ENCODE results near the gene SRR.

Gene SRR

GRCh38 chr17:2317796-2318195, 14.0 kb downstream of the SRR start:
- H3K27me3 ChIP-seq (ENCODE audit: control insufficient read depth, insufficient read depth, low read length), result no peaks in the 10 kb centered on the region
- no peaks in the 10 kb centered on the region for H3K4me1 ChIP-seq
- no peak overlapping the region for H3K4me2 ChIP-seq (ENCODE audit: low read length)
- TF ChIP-seq, protein P1, sequence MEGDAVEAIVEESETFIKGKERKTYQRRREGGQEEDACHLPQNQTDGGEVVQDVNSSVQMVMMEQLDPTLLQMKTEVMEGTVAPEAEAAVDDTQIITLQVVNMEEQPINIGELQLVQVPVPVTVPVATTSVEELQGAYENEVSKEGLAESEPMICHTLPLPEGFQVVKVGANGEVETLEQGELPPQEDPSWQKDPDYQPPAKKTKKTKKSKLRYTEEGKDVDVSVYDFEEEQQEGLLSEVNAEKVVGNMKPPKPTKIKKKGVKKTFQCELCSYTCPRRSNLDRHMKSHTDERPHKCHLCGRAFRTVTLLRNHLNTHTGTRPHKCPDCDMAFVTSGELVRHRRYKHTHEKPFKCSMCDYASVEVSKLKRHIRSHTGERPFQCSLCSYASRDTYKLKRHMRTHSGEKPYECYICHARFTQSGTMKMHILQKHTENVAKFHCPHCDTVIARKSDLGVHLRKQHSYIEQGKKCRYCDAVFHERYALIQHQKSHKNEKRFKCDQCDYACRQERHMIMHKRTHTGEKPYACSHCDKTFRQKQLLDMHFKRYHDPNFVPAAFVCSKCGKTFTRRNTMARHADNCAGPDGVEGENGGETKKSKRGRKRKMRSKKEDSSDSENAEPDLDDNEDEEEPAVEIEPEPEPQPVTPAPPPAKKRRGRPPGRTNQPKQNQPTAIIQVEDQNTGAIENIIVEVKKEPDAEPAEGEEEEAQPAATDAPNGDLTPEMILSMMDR (IDR thresholded peaks at IDR 0.05), result no peak
- no peak overlapping the region for H3K9ac ChIP-seq
- no peaks in the 10 kb centered on the region for H3K79me2 ChIP-seq
- no peaks in the 10 kb centered on the region for H3K36me3 ChIP-seq (ENCODE audit: control insufficient read depth, insufficient read depth, low read length)
- H2AFZ ChIP-seq, result no peak overlapping the region
- no peak overlapping the region for H3K27ac ChIP-seq
- no peaks in the 10 kb centered on the region for H3K9me3 ChIP-seq (ENCODE audit: control insufficient read depth, low read length)
- H3K4me3 ChIP-seq (ENCODE audit: low read depth, low read length), result no peak overlapping the region

- TF ChIP-seq, protein P1 (IDR thresholded peaks at IDR 0.05), result no peak
- H3K4me3 ChIP-seq (ENCODE audit: low read depth, low read length), result no peak overlapping the region
- H3K27me3 ChIP-seq (ENCODE audit: control insufficient read depth, insufficient read depth, low read length), result no peaks in the 10 kb centered on the region
- H3K36me3 ChIP-seq (ENCODE audit: control insufficient read depth, insufficient read depth, low read length), result no peaks in the 10 kb centered on the region
- no peak overlapping the region for H3K9ac ChIP-seq
- H3K4me2 ChIP-seq (ENCODE audit: low read length), result no peak overlapping the region
- no peak overlapping the region for H3K27ac ChIP-seq
- no peaks in the 10 kb centered on the region for H3K79me2 ChIP-seq
- H2AFZ ChIP-seq, result no peak overlapping the region
- no peaks in the 10 kb centered on the region for H3K9me3 ChIP-seq (ENCODE audit: control insufficient read depth, low read length)
- H3K4me1 ChIP-seq, result no peaks in the 10 kb centered on the region
These were observed 15.3 kb downstream of the SRR start for GRCh38 chr17:2319051-2319450.

DNA sequence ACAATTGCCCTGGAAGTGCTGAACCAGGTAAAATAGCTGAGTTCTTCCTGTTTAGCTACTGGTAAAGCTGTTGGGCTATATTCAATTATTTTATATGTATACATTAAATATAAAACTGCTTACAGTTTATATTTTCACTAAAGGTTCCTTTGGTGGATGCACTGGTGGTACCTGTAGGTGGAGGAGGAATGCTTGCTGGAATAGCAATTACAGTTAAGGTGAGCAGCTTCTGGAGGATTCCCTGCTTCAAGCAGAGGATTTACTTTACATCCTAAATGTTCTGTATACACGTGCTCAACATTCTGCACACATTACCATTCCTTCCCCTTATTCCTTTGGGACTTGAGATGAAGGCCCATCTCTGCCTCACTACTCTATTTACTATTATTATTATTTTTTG, 17.6 kb downstream of the SRR start:
- no peak overlapping the region for H3K27ac ChIP-seq
- no peaks in the 10 kb centered on the region for H3K27me3 ChIP-seq (ENCODE audit: control insufficient read depth, insufficient read depth, low read length)
- H3K4me1 ChIP-seq, result no peaks in the 10 kb centered on the region
- H3K9ac ChIP-seq, result no peak overlapping the region
- H3K4me3 ChIP-seq (ENCODE audit: low read depth, low read length), result no peak overlapping the region
- no peak overlapping the region for H2AFZ ChIP-seq
- TF ChIP-seq, protein P1 (IDR thresholded peaks at IDR 0.05), result no peak
- no peaks in the 10 kb centered on the region for H3K79me2 ChIP-seq
- H3K36me3 ChIP-seq (ENCODE audit: control insufficient read depth, insufficient read depth, low read length), result no peaks in the 10 kb centered on the region
- no peaks in the 10 kb centered on the region for H3K9me3 ChIP-seq (ENCODE audit: control insufficient read depth, low read length)
- H3K4me2 ChIP-seq (ENCODE audit: low read length), result no peak overlapping the region

DNA sequence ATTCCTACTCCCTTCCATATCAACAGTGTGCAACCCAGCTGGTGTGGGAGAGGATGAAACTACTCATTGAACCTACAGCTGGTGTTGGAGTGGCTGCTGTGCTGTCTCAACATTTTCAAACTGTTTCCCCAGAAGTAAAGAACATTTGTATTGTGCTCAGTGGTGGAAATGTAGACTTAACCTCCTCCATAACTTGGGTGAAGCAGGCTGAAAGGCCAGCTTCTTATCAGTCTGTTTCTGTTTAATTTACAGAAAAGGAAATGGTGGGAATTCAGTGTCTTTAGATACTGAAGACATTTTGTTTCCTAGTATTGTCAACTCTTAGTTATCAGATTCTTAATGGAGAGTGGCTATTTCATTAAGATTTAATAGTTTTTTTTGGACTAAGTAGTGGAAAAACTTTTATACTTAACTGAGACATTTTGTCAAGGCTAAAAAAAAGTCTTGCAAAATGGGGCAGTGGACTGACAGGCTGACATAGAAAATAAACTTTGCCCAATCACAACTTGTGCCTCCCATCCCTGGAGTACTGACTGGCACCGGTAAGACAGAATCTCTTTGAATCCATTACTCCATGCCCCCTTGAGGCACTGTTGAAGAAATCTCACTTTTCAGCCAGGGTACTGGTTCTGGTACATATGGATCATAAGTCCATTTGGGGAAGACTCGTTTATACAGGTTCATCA, 20.0 kb downstream of the SRR start:
- H3K36me3 ChIP-seq (ENCODE audit: control insufficient read depth, insufficient read depth, low read length), result no peaks in the 10 kb centered on the region

More for the DNA sequence above, 20.0 kb downstream of the SRR start:
- Histone ChIP-seq H2AFZ (no peak overlapping the region), H3K4me3 (ENCODE audit: low read depth, low read length) (no peak overlapping the region), H3K9ac (no peak overlapping the region), H3K27ac (no peak overlapping the region), H3K4me1 (no peaks in the 10 kb centered on the region), H3K9me3 (ENCODE audit: control insufficient read depth, low read length) (no peaks in the 10 kb centered on the region), H3K27me3 (ENCODE audit: control insufficient read depth, insufficient read depth, low read length) (no peaks in the 10 kb centered on the region), H3K79me2 (no peaks in the 10 kb centered on the region), H3K4me2 (ENCODE audit: low read length) (no peak overlapping the region)
- TF ChIP-seq, protein P1 (IDR thresholded peaks at IDR 0.05), result no peak

Measured in parathyroid adenoma (tissue), 2 donors.